SJSA1 (cell line): ENCODE results near the gene TRAK1. TPM values are rescaled to one million over a fixed set of nuclear protein-coding genes. Genes with fewer than 3 reads are reported as not detected.
A peak's percentile ranks its signal among the peaks of the same experiment; 100 is the strongest.

Experiments
- DNase-seq, 2 experiments: peaks; one replicate each; pipeline ENCODE4 v3.0.0-alpha.2; 2015 to 2020; ENCODE audit warnings: low spot score in 2 of 2, low read depth in 1 of 2
- H3K27ac ChIP-seq: fragments of 250-450 bp; sonication (Bioruptor Pico); 2 replicates; pipeline ENCODE4 v1.5.1; 2020; ENCODE audit warnings: mild to moderate bottlenecking, moderate library complexity
- H3K27me3 ChIP-seq: fragments of 250-450 bp; sonication (Bioruptor Pico); replicated peaks from 2 replicates; pipeline ENCODE4 v1.5.1; 2020; ENCODE audit warnings: mild to moderate bottlenecking, moderate library complexity
- H3K36me3 ChIP-seq: fragments of 250-450 bp; sonication (Bioruptor Pico); 2 replicates; pipeline ENCODE4 v1.5.1; 2020; ENCODE audit warnings: mild to moderate bottlenecking
- H3K4me1 ChIP-seq: fragments of 250-450 bp; sonication (Bioruptor Pico); replicated peaks from 2 replicates; pipeline ENCODE4 v1.6.1; 2021; ENCODE audit warnings: mild to moderate bottlenecking
- H3K4me3 ChIP-seq: fragments of 250-450 bp; sonication (Bioruptor Pico); 2 replicates; pipeline ENCODE4 v1.5.1; 2020; ENCODE audit warnings: mild to moderate bottlenecking
- H3K9me3 ChIP-seq: fragments of 250-450 bp; sonication (Bioruptor Pico); replicated peaks from 2 replicates; pipeline ENCODE4 v1.5.1; 2020; ENCODE audit warnings: mild to moderate bottlenecking
- total RNA-seq: library from RNA; depleted of rRNA; stranded (reverse); fragments of >200 nt; shearing (Covaris generic); gene quantifications from 2 replicates; pipeline ENCODE4 v1.2.3, GENCODE V29; 2014; rRNA removed

TRAK1 gene
- total RNA-seq, 1 experiment from 2014 or later = 15.4 TPM

DNA sequence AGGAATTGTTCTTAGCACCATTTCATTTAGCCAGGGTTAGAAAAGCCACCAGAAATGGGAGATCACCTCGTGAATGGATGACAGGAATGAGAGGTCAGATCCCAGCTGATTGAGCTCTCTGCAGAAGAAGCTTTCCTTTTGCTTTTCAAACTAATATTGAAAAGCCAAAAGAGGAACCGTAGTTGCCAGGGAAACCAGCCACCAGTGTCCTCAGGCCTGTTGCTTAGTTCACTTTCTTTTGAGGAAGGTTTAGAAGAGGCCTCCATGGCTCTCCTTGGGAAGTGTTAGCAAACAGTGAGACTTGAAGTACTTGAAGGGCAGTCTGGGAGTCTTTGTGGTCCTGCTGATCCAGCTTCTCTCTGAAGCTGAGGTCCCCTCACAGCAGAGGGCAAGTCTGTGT, 182.2 kb downstream of the TRAK1 start:
- H3K36me3 ChIP-seq = no peaks in the 10 kb centered on the region
- H3K4me1 ChIP-seq = no peaks in the 10 kb centered on the region
- H3K27me3 ChIP-seq = no peaks in the 10 kb centered on the region
- no peak overlapping the region for H3K27ac ChIP-seq
- no peak overlapping the region for H3K4me3 ChIP-seq
- H3K9me3 ChIP-seq = no peaks in the 10 kb centered on the region
- DNase-seq = peak in 1 of 2 experiments; percentile 3

GRCh38 chr3:42274266-42274665, 183.1 kb downstream of the TRAK1 start:
- DNase-seq = no peak
- Histone ChIP-seq H3K27ac (no peak overlapping the region), H3K4me1 (no peaks in the 10 kb centered on the region), H3K4me3 (no peak overlapping the region), H3K27me3 (no peaks in the 10 kb centered on the region), H3K36me3 (no peaks in the 10 kb centered on the region), H3K9me3 (no peaks in the 10 kb centered on the region)

DNA sequence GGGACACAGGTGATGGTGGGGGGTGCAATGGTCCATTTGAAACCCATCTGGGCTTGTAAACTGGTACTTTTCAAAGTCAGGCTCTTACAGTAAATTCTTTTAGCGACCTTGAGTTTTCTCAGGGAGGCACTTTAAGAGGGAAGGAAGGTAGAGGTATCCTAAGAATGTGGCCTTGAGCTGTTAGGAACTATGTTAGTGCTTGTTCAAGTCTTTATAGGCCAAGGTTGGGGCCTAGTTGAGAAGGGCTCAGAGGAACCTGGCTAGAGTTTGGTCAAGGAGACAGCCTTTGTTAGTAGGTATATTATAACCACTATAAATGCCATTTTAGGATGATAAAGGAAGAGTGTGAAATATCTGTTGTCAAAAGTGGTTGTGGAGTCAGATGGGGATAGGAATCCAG, 184.1 kb downstream of the TRAK1 start:
- Histone ChIP-seq H3K4me3 (no peak overlapping the region), H3K27me3 (no peaks in the 10 kb centered on the region), H3K9me3 (no peaks in the 10 kb centered on the region), H3K36me3 (no peaks in the 10 kb centered on the region), H3K27ac (no peak overlapping the region), H3K4me1 (no peaks in the 10 kb centered on the region)
- DNase-seq = peak in 1 of 2 experiments; percentile 1

Other genes with a start within 250 kb of the TRAK1 start
- 8.5 and 10.9 TPM in 2 replicates for gene ULK4, start 129.3 kb upstream of the TRAK1 start, total RNA-seq
- not detected in 2 replicates for gene CCK, start 174.8 kb downstream of the TRAK1 start, total RNA-seq